ENCODE data around the gene MYOM3.
"Not testable (repeated sequence)": the region's sequence is repeated elsewhere in the genome, so short reads cannot be mapped to it uniquely, and the experiment has no call there.

The MYOM3 gene

DNA sequence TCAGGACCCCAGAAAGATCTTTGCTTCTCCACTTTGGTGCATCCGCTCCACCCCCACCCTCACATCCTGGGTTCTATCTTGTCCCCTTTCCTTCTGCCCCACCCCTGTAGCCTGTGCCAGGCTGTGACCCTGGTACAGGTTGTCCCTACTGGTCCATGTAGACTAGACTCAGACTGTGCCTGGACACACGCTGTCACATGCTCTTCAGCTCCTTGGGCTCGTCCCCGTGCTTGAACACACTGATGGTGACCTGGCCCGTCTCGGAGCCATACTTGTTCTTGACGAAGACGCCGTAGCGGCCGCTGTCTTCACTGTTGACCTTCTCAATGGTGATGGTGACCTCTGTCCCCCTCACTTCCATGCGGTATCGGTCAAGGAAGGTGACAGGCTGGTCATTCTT, 54.8 kb downstream of the MYOM3 start:
- H3K36me3 ChIP-seq = no peaks in the 10 kb centered on the region
- no peaks in the 10 kb centered on the region for H3K9me3 ChIP-seq
- no peaks in the 10 kb centered on the region for H3K27me3 ChIP-seq
- no peak for DNase-seq
- H3K4me3 ChIP-seq = no peak overlapping the region
- peaks cover 0 to 4% (median 0%) of the 10 kb centered on the region in 4 donors for H3K4me1 ChIP-seq
- TF ChIP-seq, protein P1, sequence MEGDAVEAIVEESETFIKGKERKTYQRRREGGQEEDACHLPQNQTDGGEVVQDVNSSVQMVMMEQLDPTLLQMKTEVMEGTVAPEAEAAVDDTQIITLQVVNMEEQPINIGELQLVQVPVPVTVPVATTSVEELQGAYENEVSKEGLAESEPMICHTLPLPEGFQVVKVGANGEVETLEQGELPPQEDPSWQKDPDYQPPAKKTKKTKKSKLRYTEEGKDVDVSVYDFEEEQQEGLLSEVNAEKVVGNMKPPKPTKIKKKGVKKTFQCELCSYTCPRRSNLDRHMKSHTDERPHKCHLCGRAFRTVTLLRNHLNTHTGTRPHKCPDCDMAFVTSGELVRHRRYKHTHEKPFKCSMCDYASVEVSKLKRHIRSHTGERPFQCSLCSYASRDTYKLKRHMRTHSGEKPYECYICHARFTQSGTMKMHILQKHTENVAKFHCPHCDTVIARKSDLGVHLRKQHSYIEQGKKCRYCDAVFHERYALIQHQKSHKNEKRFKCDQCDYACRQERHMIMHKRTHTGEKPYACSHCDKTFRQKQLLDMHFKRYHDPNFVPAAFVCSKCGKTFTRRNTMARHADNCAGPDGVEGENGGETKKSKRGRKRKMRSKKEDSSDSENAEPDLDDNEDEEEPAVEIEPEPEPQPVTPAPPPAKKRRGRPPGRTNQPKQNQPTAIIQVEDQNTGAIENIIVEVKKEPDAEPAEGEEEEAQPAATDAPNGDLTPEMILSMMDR (IDR thresholded peaks at IDR 0.05) = no peak
- intact Hi-C loops (cut with DNase I; ENCODE audit: low total_unique reads) = no loop called here
- H3K27ac ChIP-seq = no peak overlapping the region

GRCh38 chr1:24055681-24056080, 56.3 kb downstream of the MYOM3 start:
- H3K27me3 ChIP-seq = no peaks in the 10 kb centered on the region
- H3K27ac ChIP-seq = no peak overlapping the region
- peak in 1 of 2 donors; percentile 32 for DNase-seq
- intact Hi-C loops (cut with DNase I; ENCODE audit: low total_unique reads) = no loop called here
- H3K36me3 ChIP-seq = no peaks in the 10 kb centered on the region
- TF ChIP-seq, protein P1 (IDR thresholded peaks at IDR 0.05) = no peak
- peaks cover 0 to 16% (median 0%) of the 10 kb centered on the region in 4 donors for H3K4me1 ChIP-seq
- no peaks in the 10 kb centered on the region for H3K9me3 ChIP-seq
- H3K4me3 ChIP-seq = no peak overlapping the region

DNA sequence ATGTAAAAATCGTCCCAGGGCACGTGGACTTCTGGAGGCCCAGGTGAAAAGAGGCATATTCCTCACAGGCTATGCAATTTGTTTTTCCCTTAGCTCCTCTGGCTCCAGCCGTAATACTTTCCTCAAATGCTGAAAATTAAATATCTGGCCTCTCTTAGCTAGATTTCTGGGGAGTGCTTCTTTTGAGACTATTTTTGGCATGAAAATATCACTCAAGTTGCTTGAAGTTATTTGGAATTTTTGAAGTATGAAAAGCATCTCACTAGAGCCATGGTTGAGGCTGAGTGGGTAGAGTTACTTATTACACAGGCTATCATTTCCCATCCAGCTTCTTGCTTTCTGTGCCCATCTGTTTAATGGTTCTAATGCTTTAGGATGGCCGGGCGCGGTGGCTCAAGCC, 59.7 kb downstream of the MYOM3 start:
- no peaks in the 10 kb centered on the region for H3K36me3 ChIP-seq
- peaks cover 0 to 21% (median 5%) of the 10 kb centered on the region in 4 donors for H3K4me1 ChIP-seq
- peak overlapping the region in 1 of 2 donors; percentile 44 for H3K27ac ChIP-seq
- no peak overlapping the region for H3K4me3 ChIP-seq
- no peaks in the 10 kb centered on the region for H3K27me3 ChIP-seq
- DNase-seq = no peak
- no peaks in the 10 kb centered on the region for H3K9me3 ChIP-seq
- TF ChIP-seq, protein P1 (IDR thresholded peaks at IDR 0.05) = no peak
- intact Hi-C loops (cut with DNase I; ENCODE audit: low total_unique reads) = no loop called here

DNA sequence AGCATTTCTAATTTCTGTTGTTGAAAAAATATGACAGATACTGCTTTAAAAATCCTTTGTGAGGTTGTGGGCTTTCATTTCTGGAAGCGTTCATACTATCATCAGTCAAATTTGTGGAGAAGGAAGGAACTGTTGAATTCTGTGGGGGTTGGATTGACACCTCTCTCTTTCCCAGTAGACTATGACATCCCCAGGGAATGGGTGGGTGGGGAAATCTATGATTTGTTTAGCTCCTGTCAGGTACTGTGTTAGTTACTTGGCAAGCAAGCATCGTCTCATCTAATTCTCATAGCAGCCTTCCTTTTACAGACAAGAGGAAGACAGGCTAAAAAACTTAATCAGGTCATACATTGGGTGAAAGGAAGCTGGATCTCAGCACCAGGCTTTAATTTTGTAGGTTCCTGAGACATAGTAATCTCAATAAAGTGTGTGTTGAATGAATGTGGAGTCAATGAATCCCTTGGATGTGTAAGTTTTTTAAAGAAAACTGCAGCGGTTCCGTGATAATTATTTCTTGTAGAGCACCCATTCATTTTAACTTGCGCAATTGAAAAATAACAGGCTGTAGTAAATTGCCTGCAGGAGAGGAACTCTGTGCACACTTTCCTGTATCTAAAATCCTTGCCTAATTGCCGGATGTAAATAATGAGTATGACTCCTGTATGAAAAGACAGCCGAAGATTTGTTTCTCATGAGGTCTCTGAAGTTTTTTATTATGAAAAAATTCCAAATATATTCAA, 60.6 kb downstream of the MYOM3 start:
- H3K4me3 ChIP-seq = no peak overlapping the region
- peak overlapping the region in 1 of 2 donors; percentile 44 for H3K27ac ChIP-seq
- no peaks in the 10 kb centered on the region for H3K36me3 ChIP-seq
- H3K27me3 ChIP-seq = no peaks in the 10 kb centered on the region
- intact Hi-C loops (cut with DNase I; ENCODE audit: low total_unique reads) = no loop called here
- peaks cover 0 to 30% (median 12%) of the 10 kb centered on the region in 4 donors for H3K4me1 ChIP-seq
- no peak for DNase-seq
- TF ChIP-seq, protein P1 (IDR thresholded peaks at IDR 0.05) = no peak
- no peaks in the 10 kb centered on the region for H3K9me3 ChIP-seq

GRCh38 chr1:24049733-24050132, 62.2 kb downstream of the MYOM3 start:
- Histone ChIP-seq H3K36me3 (no peaks in the 10 kb centered on the region), H3K27me3 (no peaks in the 10 kb centered on the region), H3K4me3 (no peak overlapping the region), H3K9me3 (no peaks in the 10 kb centered on the region), H3K4me1 (peaks cover 0 to 41% (median 20%) of the 10 kb centered on the region in 4 donors), H3K27ac (no peak overlapping the region)
- TF ChIP-seq, protein P1 (IDR thresholded peaks at IDR 0.05) = no peak
- intact Hi-C loops (cut with DNase I; ENCODE audit: low total_unique reads) = no loop called here
- no peak for DNase-seq

GRCh38 chr1:24048894-24049293, 63.0 kb downstream of the MYOM3 start:
- peaks cover 0 to 41% (median 20%) of the 10 kb centered on the region in 4 donors for H3K4me1 ChIP-seq
- intact Hi-C loops (cut with DNase I; ENCODE audit: low total_unique reads); H3K9me3 ChIP-seq: not testable (repeated sequence)

More at GRCh38 chr1:24048894-24049293, 63.0 kb downstream of the MYOM3 start:
- DNase-seq = peak in 1 of 2 donors; percentile 38
- not testable (repeated sequence) for H3K27me3 ChIP-seq, H3K36me3 ChIP-seq, H3K4me3 ChIP-seq, H3K27ac ChIP-seq
